SU-DHL-6 (cell line): ENCODE measurements around the gene MXI1.

Source experiments
- CTCF ChIP-seq: fragments of 200-600 bp; sonication (generic); IDR thresholded peaks from one replicate; pipeline ENCODE4 v1.5.1; 2017; ENCODE audit warnings: antibody characterized with exemption, mild to moderate bottlenecking, low read length, moderate library complexity; ENCODE audit not compliant: insufficient read depth, poor library complexity, severe bottlenecking
- EZH2phosphoT487 ChIP-seq: fragments of 200-600 bp; sonication (generic), shearing (Covaris generic); conservative IDR thresholded peaks from 2 replicates; pipeline ENCODE4 v1.6.1; 2018; ENCODE audit warnings: mild to moderate bottlenecking, antibody characterized with exemption, low read length, moderate library complexity, mixed read lengths

GRCh38 chr10:110163841-110164240 is 43.6 kb upstream of the MXI1 start:
- TF ChIP-seq EZH2phosphoT487 (no peak), CTCF (no peak)
